AML-193 (cell line): ENCODE data around the gene ATP13A4.

Experiments
- DNase-seq, 2 experiments: peaks; one replicate each; lab custom pipeline; 2025; lab: John Stamatoyannopoulos, UW

The ATP13A4 gene, protein sequence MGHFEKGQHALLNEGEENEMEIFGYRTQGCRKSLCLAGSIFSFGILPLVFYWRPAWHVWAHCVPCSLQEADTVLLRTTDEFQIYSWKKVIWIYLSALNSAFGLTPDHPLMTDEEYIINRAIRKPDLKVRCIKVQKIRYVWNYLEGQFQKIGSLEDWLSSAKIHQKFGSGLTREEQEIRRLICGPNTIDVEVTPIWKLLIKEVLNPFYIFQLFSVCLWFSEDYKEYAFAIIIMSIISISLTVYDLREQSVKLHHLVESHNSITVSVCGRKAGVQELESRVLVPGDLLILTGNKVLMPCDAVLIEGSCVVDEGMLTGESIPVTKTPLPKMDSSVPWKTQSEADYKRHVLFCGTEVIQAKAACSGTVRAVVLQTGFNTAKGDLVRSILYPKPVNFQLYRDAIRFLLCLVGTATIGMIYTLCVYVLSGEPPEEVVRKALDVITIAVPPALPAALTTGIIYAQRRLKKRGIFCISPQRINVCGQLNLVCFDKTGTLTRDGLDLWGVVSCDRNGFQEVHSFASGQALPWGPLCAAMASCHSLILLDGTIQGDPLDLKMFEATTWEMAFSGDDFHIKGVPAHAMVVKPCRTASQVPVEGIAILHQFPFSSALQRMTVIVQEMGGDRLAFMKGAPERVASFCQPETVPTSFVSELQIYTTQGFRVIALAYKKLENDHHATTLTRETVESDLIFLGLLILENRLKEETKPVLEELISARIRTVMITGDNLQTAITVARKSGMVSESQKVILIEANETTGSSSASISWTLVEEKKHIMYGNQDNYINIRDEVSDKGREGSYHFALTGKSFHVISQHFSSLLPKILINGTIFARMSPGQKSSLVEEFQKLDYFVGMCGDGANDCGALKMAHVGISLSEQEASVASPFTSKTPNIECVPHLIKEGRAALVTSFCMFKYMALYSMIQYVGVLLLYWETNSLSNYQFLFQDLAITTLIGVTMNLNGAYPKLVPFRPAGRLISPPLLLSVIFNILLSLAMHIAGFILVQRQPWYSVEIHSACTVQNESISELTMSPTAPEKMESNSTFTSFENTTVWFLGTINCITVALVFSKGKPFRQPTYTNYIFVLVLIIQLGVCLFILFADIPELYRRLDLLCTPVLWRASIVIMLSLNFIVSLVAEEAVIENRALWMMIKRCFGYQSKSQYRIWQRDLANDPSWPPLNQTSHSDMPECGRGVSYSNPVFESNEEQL

DNA sequence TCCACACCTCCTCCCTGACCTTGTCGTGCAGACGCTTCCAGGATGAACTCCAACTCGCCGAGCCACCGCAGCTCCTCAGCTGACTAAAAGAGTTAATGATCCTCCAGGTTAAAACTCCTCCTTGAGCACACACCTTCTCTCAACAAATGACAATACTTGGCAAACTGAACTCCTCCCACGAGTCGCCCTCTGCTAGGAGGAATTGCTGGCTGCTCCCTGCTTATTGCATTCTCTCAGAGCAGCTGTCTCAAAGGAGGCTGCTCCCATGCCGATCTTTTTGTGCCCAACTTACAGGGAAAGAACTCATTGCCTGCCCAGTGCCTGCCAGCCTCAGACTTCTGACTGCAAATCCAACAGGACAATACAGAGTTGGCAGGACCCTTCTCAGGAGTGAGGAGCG lies at the start of gene ATP13A4:
Gene ATP13A4, minus strand, starts transcription at position 85 of the 400 bp plus-strand sequence. CDS start 96 bp downstream, outside the sequence.
- DNase-seq, result no peak

DNA sequence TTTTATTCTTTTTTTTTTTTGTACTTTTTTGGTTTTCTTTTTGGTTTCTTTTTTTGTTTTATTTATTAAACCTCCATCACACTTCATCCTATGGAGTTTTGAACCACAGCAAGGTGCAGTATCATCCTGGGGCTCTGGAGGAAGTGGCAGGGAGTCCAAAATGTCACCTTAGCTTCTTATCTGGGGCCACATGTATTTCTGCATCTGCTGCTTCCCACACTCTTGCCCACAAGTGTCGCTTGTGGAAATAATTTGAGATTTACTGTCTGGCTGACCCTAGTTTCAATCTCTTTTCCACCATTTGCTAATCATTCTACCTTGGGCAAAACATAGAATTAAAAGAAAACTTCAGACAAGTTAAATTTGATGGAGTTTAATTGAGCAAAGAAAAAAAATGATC lies 44.7 kb upstream of the ATP13A4 start:
- DNase-seq, result no peak

DNA sequence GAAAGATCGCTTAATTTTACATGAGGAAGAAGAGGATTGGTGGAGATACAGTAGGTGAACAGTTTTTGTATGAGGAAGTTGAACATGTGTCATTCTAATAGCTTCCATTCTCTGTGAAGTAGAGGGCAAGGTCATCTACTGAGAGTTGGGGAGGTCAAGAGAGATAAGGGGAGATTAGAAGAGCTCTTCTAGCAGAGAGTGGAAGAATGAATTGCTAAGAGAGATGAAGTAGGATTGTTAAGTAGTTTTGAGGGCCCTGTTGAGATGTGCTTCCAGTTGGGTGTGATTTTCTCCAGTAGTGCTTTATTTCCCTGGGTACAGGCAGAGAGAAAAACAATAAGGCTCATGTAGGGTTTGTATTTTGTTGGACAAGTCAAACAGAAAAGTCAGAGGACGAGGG lies 43.5 kb upstream of the ATP13A4 start:
- DNase-seq, result no peak

DNA sequence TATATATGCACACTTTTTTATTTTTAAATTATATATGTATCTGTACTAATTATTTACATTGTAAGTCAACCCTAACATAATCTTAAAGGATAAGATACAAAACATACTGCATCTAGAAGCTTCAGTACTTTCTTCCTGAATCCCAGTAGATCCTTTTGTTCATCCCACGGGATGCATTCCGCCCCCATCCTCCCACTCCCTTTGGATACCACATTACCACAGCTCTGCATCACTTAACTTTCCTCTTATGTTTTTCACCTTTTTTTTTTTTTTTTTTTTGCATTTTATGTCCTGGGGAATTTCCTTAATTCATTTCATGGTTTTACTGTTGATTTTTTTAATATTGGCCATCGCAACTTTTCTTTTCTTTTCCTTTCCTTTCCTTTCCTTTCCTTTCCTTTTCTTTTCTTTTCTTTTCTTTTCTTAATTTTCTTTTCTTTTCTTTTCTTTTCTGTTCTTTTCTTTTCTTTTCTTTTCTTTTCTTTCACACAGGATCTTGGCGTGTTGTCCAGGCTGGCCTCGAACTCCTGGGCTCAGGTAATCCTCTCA lies 41.3 kb upstream of the ATP13A4 start:
- no peak for DNase-seq

DNA sequence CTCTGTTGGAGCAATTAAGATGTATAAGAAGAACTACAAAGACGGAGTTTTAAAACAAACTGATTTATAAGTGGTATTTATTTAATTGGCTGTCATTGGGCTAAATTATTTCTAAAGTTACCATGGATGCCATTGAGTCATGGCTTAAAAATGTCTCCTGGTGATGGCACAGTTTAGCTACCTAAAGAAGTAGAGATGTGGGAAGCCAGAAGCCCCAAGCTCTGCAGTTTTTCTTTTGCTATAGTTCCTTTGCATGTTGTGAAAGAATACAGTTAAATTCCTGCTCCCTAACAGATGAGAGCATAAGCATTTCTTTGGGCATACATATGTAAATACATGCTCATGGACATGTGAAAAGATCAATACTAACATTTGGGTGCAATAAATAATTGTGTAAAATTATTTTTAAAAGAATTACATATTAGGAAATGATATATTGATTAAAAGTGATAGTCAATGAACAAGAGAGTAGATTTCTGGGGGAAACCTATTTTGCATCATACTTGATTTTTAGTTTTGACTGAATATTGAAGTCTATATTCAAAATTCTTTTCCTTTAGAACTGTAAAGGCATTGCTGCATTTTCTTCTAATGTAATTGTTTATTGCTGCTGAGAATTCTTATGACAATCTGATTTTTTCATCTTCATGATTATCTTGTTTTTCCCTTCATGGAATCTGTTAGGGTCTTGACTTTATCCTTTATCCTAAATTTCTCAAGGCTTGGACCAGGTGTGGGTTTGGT lies 40.4 kb upstream of the ATP13A4 start:
- DNase-seq, result no peak

DNA sequence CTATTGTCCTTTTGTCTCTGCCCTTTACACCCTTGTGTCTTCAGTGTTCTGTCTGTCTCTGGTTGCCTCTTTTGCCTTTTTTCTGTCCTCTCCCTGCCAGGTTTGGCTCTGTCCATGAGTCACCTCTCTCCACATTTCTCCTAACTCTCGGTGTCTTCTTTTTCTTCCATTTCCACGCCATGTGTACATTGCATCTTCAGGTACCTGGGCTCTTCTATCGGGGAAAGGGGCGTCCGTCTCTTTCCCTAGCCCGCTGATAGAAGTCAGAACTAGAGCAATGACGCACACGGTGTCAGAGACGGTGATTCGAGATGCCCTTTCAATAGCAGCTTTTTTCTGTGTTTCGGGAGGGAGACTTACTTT lies 39.0 kb upstream of the ATP13A4 start:
- peak in 1 of 2 experiments; percentile 39 for DNase-seq

DNA sequence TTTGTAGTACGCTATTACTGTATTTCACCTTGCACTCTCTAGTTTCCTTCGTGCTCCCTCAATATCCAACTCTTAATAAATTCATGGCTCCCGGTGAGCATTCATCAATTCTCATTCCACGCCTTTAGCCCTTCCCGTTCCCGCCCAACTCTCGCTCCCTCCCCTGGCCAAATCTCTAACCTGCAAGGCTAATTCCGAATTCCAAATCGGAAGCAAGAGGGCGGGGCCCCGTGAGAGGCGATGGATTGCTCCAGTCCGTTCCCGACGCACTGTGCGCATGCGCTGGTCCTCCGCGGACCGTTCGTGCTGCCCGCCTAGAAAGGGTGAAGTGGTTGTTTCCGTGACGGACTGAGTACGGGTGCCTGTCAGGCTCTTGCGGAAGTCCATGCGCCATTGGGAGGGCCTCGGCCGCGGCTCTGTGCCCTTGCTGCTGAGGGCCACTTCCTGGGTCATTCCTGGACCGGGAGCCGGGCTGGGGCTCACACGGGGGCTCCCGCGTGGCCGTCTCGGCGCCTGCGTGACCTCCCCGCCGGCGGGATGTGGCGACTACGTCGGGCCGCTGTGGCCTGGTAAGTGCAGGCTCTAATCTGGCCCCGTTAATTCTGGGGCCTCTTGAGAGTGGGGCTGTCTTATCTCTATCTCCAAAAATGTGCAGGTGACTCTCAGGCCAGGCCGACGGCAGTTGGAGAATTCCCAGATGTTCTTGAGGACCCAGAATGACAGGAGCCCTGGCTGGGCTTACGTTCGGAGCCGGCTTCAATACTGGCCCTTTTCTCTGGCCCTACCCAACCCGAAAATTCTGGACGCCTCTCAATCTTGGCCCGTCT lies 38.4 kb upstream of the ATP13A4 start, which contains the start of gene OPA1:
Gene OPA1, plus strand, starts transcription at position 368 of the 827 bp plus-strand sequence. Its CDS starts 170 bp downstream, at position 538.
- DNase-seq, result peak; percentile 96 to 98

DNA sequence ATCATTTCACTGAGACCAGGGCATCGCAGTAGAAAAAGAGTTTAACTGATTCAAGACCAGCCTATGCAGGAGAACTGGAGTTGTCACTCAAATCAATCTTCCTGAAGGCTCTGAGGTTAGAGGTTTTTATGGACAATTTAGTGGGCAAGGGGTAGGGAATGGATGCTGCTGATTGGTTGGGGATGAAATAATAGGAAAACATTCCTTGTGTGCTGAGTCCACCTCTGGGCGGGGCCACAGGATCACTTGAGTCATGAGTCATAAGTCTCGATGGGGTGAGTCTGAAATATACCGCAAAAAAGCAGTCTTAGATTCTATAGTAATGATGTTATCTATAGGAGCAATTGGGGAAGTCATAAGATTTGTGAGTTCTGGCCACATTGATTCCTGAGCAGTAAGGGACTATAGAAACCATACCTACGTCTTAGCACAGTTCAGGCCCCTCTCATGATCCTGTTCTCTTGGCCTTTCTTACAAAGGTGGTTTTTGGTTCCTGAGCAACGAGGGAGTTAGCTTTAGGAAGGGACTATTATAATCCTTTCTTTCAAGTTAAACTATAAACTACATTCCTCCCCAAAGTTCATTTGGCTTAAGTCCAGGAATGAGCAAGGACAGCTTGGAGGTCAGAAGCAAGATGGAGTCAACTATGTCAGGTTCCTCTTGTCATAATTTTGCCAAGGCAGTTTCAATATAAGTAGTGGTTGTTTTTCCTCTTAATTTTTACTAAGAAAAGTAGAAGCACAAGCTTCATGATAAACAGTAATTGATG lies 35.6 kb upstream of the ATP13A4 start:
- DNase-seq, result peak; percentile 47 to 56

DNA sequence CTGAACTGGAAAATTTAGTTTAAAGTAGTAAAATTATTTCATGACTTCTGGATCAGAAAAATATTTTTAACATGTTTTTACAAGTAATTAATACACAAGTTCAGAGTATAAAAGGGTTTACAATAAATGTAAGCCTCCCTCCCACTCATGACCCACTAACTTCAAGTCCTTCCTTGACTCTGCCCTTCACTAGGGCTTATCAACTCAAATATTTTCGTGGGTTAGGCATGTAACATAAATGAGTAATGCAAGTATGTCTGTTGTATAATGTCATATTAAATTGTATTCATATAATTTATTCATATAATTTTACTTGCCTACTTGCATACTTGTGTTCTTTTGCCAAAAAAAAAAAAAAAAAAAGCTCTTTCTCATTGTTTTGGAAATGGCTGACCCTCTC lies 34.9 kb upstream of the ATP13A4 start:
- no peak for DNase-seq

DNA sequence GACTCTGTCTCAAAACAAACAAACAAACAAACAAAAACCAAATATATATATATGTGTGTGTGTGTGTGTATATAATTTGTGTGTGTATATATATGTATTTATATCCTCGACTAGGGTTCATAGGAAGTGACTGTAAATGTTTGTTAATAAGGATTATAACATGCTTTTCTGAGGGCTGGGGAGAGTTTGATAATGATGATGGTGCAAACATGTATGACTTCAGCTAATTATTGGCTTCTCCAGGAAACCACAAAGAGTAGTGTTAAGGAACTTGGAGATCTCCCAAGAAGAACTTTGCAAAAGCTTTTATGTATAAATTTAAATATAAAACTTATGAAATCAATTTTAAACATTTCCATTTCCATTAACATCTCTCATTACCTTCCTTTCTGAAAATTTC lies 34.4 kb upstream of the ATP13A4 start:
- peak; percentile 70 to 79 for DNase-seq

DNA sequence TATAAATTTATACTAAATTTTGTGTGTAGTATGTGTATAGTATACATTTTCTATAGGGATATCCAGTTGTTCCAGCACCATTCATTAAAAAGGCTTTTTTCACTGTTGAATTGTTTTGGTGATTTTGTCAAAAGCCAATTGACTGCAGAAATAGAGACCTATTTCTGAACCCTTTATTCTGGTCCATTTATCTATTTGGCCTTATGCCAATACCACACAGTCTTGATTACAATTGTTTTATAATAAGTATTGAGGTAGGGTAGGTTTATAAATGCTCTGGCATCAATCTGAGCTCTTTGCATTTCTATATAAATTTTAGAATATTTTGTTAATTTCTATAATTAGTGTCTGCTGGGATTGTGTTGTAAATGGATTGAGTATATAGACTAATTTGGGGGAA lies 31.8 kb upstream of the ATP13A4 start:
- no peak for DNase-seq

DNA sequence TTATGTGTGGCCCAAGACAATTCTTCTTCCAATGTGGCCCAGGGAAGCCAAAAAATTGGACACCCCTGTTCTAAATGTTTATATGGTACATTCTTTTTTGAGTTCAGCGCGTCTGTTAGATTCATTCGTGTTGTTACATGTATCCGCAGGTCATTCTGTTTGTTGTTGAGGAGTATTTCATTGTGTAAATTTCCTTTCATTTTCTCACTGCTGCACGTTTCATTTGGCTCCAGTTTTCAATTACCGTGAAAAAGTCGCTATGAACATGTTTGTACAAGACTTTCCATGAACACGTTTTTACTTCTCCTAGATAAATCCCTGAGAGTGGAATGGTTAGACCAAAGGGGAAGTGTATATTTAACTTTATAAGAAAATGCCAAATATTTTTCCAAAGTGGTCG lies 30.8 kb upstream of the ATP13A4 start:
- no peak for DNase-seq

DNA sequence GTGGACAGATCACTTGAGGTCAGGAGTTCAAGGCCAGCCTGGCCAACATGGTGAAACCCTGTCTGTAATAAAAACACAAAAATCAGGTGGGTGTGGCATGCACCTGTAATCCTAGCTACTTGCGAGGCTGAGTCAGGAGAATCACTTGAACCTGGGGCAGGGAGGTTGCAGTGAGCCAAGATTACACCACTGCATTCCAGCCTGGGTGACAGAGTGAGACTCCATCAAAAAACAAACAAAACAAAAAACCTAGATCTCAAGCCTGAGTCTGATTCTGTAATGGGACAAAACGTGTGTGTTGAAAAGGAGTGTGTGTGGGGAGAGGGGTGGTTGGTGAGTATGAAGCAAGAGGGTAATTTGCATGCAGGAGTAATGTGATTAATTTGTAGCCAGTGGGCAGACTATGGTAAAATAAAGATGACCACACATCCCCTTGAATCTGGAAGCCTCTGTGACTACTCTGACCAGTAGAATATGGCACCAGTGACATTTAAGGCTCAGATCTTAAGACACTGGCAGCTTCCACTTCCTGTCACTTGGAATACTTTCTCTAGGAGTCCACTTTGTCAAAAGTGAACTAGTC lies 19.9 kb upstream of the ATP13A4 start:
- no peak for DNase-seq

DNA sequence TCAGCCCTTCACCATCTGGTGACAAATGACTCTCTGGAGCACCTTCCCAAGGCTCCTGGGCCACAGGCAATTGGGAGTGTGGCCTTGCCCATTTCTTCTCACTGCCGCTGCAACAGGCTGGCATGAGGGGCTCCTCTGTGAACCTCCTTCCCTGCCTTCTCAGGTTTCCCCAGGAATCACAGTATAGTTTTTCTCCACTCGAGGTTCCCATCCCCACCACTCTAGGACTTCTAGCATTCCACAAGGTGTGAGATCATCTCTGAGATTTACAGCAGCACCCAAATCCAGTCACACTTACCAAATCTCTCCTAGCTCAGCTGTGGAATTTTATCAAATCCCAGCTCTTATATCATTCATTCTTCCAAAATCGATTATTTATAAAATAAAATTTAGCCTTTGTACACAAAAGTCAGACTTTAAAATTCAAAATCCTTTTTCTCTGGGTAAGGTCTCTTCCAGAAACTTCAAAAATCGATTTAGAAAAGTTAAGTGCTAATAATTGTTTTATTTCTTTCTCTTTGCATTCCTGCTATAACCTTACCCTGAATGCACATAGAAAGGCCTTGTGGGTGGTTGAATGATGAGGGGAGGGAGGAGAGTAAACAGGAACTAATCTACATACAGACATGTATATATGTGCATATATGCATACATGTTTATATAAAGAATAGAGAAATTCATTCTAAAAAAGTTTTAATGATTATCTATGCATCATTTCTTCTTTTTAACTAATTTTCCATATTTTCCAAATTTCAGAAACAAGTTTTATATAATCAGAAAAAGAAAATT lies 18.9 kb upstream of the ATP13A4 start:
- DNase-seq, result no peak

DNA sequence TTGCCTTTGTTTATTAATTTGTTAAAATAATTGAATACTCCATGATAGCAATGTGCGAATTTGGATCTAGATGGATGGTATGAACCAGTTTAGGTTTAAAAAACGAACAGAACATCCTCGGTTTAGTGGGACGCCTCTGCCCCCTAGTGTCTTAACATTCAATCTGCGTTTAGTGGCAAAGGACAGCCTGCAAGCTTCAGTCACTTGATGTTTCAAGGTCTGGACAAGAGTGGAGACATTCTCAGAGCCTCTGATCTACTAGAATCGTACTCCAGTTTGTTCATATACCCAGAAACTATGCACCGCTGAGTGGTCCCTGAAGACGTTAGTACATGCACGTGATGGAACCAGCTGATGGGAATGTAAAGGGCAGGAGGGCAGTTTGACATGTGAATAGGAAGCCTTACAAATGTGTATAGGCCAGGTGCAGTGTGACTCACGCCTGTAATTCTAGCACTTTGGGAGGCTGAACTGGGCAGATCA lies 17.8 kb upstream of the ATP13A4 start:
- DNase-seq, result peak; percentile 66 to 85

DNA sequence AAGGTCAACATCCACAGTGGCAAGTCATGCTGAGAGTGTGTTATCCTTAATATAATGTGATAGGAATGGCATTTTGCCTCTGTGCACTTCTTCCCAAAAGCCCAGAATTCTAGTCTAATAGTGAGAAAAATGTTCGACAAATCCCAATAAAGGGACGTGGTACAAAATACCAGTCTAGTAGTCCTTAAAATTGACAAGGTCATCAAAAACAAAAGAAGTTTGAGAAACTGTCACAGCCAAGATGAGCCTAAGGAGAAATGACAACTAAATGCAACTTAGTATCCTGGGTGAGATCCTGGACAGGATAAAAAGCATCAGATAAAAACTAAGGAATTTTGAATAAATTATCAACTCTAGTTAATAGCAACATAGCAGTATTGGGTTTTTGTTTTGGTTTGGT lies 14.4 kb upstream of the ATP13A4 start:
- no peak for DNase-seq

DNA sequence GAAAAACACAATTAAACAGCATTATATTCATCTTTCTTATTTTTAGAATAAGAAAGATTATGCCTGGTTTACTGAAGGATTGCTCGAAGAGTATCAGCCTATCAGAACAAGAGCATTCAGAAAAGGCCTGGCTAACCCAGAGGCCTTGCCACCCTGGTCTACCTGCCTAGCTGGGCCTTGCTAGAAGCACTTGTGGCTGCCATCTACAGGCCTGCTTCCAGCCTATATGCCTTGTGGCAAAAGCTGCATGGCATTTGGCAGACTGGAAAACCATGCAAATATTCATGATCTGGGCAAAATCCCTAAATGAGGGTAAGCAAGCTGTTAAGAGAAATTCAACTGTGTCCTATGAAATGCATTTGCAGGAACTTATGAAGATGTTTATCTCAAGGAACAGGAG lies 9.3 kb upstream of the ATP13A4 start:
- DNase-seq, result peak in 1 of 2 experiments; percentile 36

DNA sequence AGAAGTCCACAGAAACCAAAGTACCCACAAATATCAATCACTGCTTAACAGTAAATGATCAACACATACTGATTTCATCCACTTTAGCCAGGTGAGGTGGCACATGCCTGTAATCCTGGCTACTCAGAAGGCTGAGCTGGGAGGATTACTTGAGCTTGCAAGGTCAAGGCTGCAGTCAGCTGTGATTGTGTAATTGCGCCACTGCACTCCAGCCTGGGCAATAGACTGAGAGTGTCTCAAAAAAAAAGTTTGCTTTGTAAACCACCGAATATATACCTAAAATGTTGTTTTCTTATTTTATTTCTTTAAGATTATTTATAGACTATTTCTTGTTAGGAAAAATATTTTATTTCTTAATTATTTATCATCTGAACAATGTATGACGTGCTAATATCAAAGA lies 8.7 kb upstream of the ATP13A4 start:
- DNase-seq, result no peak
